ENCODE data around the gene ZNF618.

DNA sequence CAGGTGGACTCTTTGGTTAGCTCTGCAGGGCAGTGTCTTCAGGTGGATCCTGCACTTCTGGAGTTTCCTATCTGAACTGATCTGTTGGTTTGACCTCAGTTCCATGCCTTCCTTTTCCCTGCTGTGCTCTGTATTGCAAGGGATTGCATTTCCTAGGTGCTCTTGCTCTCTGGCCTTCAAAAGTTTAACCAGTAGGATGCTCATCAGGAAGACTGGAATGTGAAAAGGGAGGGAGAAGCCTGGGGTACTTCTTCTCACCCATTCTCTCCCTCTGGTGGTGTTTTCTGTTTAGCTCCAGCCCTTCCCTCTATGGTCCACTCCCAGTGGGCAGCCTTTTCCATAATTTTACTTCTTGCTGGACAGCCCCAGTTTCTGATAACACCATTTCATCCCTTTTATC is 78.5 kb downstream of the ZNF618 start:
- TF ChIP-seq, protein P1, sequence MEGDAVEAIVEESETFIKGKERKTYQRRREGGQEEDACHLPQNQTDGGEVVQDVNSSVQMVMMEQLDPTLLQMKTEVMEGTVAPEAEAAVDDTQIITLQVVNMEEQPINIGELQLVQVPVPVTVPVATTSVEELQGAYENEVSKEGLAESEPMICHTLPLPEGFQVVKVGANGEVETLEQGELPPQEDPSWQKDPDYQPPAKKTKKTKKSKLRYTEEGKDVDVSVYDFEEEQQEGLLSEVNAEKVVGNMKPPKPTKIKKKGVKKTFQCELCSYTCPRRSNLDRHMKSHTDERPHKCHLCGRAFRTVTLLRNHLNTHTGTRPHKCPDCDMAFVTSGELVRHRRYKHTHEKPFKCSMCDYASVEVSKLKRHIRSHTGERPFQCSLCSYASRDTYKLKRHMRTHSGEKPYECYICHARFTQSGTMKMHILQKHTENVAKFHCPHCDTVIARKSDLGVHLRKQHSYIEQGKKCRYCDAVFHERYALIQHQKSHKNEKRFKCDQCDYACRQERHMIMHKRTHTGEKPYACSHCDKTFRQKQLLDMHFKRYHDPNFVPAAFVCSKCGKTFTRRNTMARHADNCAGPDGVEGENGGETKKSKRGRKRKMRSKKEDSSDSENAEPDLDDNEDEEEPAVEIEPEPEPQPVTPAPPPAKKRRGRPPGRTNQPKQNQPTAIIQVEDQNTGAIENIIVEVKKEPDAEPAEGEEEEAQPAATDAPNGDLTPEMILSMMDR (IDR thresholded peaks at IDR 0.05): no peak
- no peak for TF ChIP-seq POLR2A (IDR thresholded peaks at IDR 0.05)
